ENCODE results near the gene CENPK. TPM values are rescaled to one million over a fixed set of nuclear protein-coding genes. Genes with fewer than 3 reads are reported as not detected.

The CENPK gene
- total and polyA plus RNA-seq, 9 of the 15 experiments (the other 6 are each of a cell fraction or from before 2014, with no cell fraction given), result 30.8 to 134 (median 69.0) TPM

DNA sequence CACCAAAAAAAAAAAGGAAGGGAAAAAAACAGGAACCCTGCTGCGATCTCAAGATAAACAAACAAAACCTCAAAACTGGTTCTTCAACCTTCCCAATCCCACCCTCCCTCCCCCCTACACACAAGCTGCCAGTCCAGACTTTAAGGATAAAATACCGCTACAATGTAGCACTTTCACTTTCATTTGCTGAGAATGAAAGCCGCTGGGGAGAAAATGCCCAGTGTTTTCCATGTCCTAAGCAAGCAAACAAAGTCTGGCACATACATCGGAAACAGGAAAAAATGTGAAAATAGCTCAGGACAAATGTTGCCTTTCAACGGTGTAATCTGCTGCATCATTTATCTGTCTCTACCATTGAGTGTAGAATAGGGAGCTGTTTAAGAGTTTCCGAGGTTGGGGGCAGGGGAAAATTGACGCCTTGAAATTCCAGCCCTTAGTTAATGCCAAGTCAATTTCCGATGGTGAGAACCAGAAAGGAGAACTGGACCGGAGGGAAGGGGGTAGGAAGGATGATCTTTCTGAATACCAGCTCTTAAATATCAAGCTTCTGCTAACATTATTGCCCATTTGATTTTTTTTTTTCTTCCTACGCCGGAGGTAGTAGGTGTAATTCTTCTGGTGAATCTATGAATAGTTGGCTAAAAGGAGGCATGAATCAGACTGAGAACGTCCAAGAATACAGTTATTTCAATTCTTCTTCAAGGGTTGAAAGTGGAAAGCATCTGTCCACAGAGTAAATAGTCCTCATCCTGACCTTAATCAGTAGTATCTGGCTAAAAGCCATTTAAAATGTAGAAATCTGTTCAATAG is 80.0 kb downstream of the CENPK start (continued):
- TF ChIP-seq NFIX (CRISPR knock-in tag; IDR thresholded peaks at IDR 0.05; ENCODE audit: low read depth), result no peak
- TF ChIP-seq, protein P1, sequence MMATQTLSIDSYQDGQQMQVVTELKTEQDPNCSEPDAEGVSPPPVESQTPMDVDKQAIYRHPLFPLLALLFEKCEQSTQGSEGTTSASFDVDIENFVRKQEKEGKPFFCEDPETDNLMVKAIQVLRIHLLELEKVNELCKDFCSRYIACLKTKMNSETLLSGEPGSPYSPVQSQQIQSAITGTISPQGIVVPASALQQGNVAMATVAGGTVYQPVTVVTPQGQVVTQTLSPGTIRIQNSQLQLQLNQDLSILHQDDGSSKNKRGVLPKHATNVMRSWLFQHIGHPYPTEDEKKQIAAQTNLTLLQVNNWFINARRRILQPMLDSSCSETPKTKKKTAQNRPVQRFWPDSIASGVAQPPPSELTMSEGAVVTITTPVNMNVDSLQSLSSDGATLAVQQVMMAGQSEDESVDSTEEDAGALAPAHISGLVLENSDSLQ (IDR thresholded peaks at IDR 0.05), result 0 out of 2 replicates have a peak, but pooled peaks have one; percentile 32
- no peak for TF ChIP-seq ZNF354B (CRISPR knock-in tag; IDR thresholded peaks at IDR 0.05)
- TF ChIP-seq CTCF (IDR thresholded peaks at IDR 0.05 in 2 of 3, conservative IDR thresholded peaks at IDR 0.05 in 1 of 3; ENCODE audit: insufficient read depth in 2 of 3, low read depth in 1 of 3, low read length in 3 of 3), result no peak; a peak in 1 of 6 replicates
- no peak for TF ChIP-seq ZFX (CRISPR knock-in tag; IDR thresholded peaks at IDR 0.05)
- TF ChIP-seq PTTG1 (tag; IDR thresholded peaks at IDR 0.05; ENCODE audit: low read depth), result no peak
- TF ChIP-seq HSF4 (CRISPR knock-in tag; IDR thresholded peaks at IDR 0.05; ENCODE audit: borderline replicate concordance), result no peak
- TF ChIP-seq SIRT6 (IDR thresholded peaks at IDR 0.05; ENCODE audit: low read depth, low read length), result no peak
- no peak for TF ChIP-seq ZNF408 (CRISPR knock-in tag; IDR thresholded peaks at IDR 0.05; ENCODE audit: low read depth)
- peak; percentile 27; the same call in 1 of the 2 replicates for TF ChIP-seq ZNF384 (IDR thresholded peaks at IDR 0.05; ENCODE audit: low read depth, low read length)
- TF ChIP-seq CHD7 (IDR thresholded peaks at IDR 0.05; ENCODE audit: low read depth, low read length), result no peak

Data from K562 (cell line).